Endodermal cell (in vitro differentiated cells): ENCODE data around the gene DHDDS. TPM values are rescaled to one million over a fixed set of nuclear protein-coding genes. Genes with fewer than 3 reads are reported as not detected.

Experiments
- DNase-seq: peaks from one replicate; pipeline ENCODE4 v3.0.0-alpha.2; 2017
- H3K27ac ChIP-seq: 2 replicates; pipeline ENCODE4 v1.5.1; 2013; ENCODE audit warnings: mild to moderate bottlenecking, low read depth, low read length, moderate library complexity
- H3K27me3 ChIP-seq: 2 replicates; pipeline ENCODE4 v1.6.1; 2013; ENCODE audit warnings: mild to moderate bottlenecking, low read length, moderate library complexity; ENCODE audit not compliant: insufficient read depth, control insufficient read depth, poor library complexity, severe bottlenecking
- H3K36me3 ChIP-seq: 2 replicates; pipeline ENCODE4 v1.7.0; 2013; ENCODE audit warnings: mild to moderate bottlenecking, low read length, moderate library complexity; ENCODE audit not compliant: control insufficient read depth, insufficient read depth
- H3K4me1 ChIP-seq: one replicate; pipeline ENCODE4 v1.7.0; 2013; ENCODE audit warnings: low read length; ENCODE audit not compliant: control insufficient read depth, insufficient read depth
- H3K4me3 ChIP-seq: 2 replicates; pipeline ENCODE4 v1.5.1; 2013; ENCODE audit warnings: mild to moderate bottlenecking, low read length, moderate library complexity
- H3K9ac ChIP-seq: 2 replicates; pipeline ENCODE4 v1.6.1; 2013; ENCODE audit warnings: mild to moderate bottlenecking, low read length, moderate library complexity; ENCODE audit not compliant: poor library complexity, severe bottlenecking; ENCODE audit errors: extremely low read depth
- H3K9me3 ChIP-seq: 2 replicates; pipeline ENCODE4 v1.6.1; 2013; ENCODE audit warnings: mild to moderate bottlenecking, low read length, moderate library complexity; ENCODE audit not compliant: control insufficient read depth
- H3K27ac Mint-ChIP-seq: 2 replicates; pipeline ENCODE4 v1.8.0; 2020; ENCODE audit warnings: mixed read lengths
- H3K27me3 Mint-ChIP-seq: 2 replicates; pipeline ENCODE4 v1.8.0; 2021; ENCODE audit warnings: mild to moderate bottlenecking, mixed read lengths; ENCODE audit not compliant: insufficient read depth
- H3K36me3 Mint-ChIP-seq: 2 replicates; pipeline ENCODE4 v1.8.0; 2020; ENCODE audit warnings: low read depth, mixed read lengths
- H3K4me1 Mint-ChIP-seq: 2 replicates; pipeline ENCODE4 v1.8.0; 2020; ENCODE audit warnings: mixed read lengths
- H3K4me3 Mint-ChIP-seq: 2 replicates; pipeline ENCODE4 v1.8.0; 2020; ENCODE audit warnings: mild to moderate bottlenecking, moderate library complexity, mixed read lengths
- H3K9me3 Mint-ChIP-seq: 2 replicates; pipeline ENCODE4 v1.8.0; 2020; ENCODE audit warnings: mild to moderate bottlenecking, mixed read lengths
- WGBS, 2 experiments: methylation state at CpG; one replicate each; pipeline versions ENCODE4 v1.1.5 to v1.1.7; 2013; ENCODE audit warnings: missing lambda C conversion rate in 2 of 2, mixed read lengths in 1 of 2; ENCODE audit not compliant: insufficient coverage in 1 of 2, insufficient read length in 1 of 2; 5-methylcytosine and 5-hydroxymethylcytosine counted together
- total RNA-seq, 2 donors: library from RNA; stranded (reverse); fragmentation: NEBNext Ultra II Directional in 1 of 2; extraction: Animal tissue kit (Norgen Biotek cat#: 25700) in 1 of 2; gene quantifications; 2 replicates in 1 of 2; 3 replicates in 1 of 2; pipeline ENCODE4 v1.2.1, GENCODE V29; 2021
- TF ChIP-seq, protein P1 (sequence below): fragments of 200-600 bp; sonication (generic); conservative IDR thresholded peaks from 2 replicates; pipeline ENCODE4 v1.5.0; 2021; ENCODE audit warnings: antibody characterized with exemption, mild to moderate bottlenecking

The DHDDS gene
- total RNA-seq, 2 donors from 2014 or later: 51.1 to 55.1 TPM

DNA sequence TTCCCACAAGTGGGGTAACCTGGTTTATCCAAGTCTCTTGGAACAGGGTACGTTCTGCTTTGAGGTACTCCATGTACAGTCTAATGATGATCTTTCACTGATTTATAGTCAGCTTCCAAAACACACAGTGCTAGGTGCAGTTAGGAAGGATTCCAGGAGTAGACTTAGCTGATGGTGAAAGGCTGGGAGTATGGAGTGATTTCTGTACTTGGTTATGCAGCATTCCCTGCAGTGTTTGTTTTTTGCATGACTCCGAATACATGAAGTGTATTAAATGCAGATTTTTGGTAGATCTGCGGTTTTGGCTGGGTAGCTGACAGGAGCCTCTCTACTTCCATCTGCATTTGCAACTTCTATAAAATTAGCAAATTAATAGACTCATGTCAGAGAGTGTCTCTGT is 43.9 kb downstream of the DHDDS start:
- 70 to 98% methylated on average over 2 to 3 of the region's 3 CpGs for WGBS, 2 experiments
- Histone ChIP-seq H3K9ac (no peak overlapping the region), H3K27ac (no peak overlapping the region), H3K4me3 (no peak overlapping the region), H3K9me3 (no peaks in the 10 kb centered on the region), H3K36me3 (peaks cover 55% of the 10 kb centered on the region), H3K4me1 (peaks cover 7% of the 10 kb centered on the region), H3K27me3 (no peaks in the 10 kb centered on the region)
- TF ChIP-seq, protein P1, sequence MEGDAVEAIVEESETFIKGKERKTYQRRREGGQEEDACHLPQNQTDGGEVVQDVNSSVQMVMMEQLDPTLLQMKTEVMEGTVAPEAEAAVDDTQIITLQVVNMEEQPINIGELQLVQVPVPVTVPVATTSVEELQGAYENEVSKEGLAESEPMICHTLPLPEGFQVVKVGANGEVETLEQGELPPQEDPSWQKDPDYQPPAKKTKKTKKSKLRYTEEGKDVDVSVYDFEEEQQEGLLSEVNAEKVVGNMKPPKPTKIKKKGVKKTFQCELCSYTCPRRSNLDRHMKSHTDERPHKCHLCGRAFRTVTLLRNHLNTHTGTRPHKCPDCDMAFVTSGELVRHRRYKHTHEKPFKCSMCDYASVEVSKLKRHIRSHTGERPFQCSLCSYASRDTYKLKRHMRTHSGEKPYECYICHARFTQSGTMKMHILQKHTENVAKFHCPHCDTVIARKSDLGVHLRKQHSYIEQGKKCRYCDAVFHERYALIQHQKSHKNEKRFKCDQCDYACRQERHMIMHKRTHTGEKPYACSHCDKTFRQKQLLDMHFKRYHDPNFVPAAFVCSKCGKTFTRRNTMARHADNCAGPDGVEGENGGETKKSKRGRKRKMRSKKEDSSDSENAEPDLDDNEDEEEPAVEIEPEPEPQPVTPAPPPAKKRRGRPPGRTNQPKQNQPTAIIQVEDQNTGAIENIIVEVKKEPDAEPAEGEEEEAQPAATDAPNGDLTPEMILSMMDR: no peak
- no peaks in the 10 kb centered on the region for H3K27me3 Mint-ChIP-seq
- peaks cover 22% of the 10 kb centered on the region for H3K4me1 Mint-ChIP-seq
- no peak overlapping the region for H3K4me3 Mint-ChIP-seq
- DNase-seq: no peak
- no peak overlapping the region for H3K27ac Mint-ChIP-seq
- H3K9me3 Mint-ChIP-seq: no peaks in the 10 kb centered on the region
- H3K36me3 Mint-ChIP-seq: peaks cover 50% of the 10 kb centered on the region

DNA sequence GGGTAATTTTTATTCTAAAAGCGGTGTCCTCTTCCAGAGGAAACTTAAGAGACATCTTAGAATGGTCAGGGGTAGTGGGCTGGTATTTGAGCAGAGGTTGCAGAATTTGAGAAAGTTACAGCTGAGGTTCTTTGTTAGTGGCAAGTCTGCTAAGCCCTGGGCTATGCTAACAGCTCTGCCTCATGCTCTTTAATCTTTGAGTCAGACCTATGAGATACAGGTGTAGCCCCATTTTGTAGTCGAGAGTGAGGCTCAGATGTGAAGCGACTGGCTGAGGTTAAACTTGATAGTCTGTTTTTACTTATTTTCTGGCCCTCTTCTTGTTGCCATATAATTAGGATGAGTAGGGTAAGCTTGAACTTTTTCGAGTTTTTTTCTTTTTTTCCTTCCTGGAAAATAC is 44.8 kb downstream of the DHDDS start:
- Mint-ChIP-seq H3K4me3 (no peak overlapping the region), H3K27ac (no peak overlapping the region)
- H3K4me1 ChIP-seq: peaks cover 7% of the 10 kb centered on the region

DNA sequence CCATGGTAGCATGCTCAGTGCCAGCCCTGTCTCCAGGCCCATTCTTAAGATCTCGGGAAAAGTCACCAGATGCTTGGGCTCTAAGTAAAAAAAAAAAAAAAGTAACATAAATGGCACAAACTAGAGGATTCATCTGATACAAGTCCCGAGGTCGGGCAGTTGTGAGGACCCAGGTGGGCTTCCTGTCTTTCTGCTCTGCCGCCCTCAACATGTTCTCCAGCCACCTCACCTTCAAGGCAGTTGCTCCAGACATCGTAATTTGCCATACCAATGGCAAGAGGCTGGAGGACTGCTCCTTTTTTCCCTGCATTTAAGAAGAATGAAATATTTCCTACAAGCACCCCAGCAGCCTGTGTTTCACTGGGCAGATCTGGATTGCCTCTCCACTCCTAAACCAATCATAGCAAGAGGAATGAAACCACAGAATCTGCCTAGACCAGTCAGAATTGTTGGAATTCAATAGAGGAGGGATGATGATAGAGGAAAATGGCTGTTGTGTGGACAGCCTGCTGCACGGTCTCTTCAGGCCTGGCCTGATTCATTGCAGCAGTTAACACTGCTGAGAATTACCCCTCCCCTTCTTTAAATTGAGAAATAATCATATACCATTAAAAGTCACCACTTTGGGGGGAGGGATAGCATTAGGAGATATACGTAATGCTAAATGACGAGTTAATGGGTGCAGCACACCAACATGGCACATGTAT is 45.5 kb downstream of the DHDDS start:
- H3K4me3 Mint-ChIP-seq: no peak overlapping the region
- DNase-seq: peak; percentile 50
- H3K4me3 ChIP-seq: no peak overlapping the region
- H3K36me3 ChIP-seq: peaks cover 55% of the 10 kb centered on the region
- peaks cover 7% of the 10 kb centered on the region for H3K4me1 ChIP-seq
- 81 to 90% methylated on average over 5 to 8 of the region's 8 CpGs for WGBS, 2 experiments
- TF ChIP-seq, protein P1: no peak
- no peak overlapping the region for H3K9ac ChIP-seq
- H3K27ac ChIP-seq: no peak overlapping the region
- H3K4me1 Mint-ChIP-seq: peaks cover 16% of the 10 kb centered on the region
- H3K9me3 Mint-ChIP-seq: no peaks in the 10 kb centered on the region
- no peaks in the 10 kb centered on the region for H3K27me3 ChIP-seq
- H3K36me3 Mint-ChIP-seq: peaks cover 50% of the 10 kb centered on the region
- H3K9me3 ChIP-seq: no peaks in the 10 kb centered on the region
- no peaks in the 10 kb centered on the region for H3K27me3 Mint-ChIP-seq
- no peak overlapping the region for H3K27ac Mint-ChIP-seq

More for the DNA sequence above, 44.8 kb downstream of the DHDDS start:
- no peaks in the 10 kb centered on the region for H3K9me3 ChIP-seq
- peaks cover 55% of the 10 kb centered on the region for H3K36me3 ChIP-seq
- H3K4me1 Mint-ChIP-seq: peaks cover 16% of the 10 kb centered on the region
- no peak overlapping the region for H3K9ac ChIP-seq
- no peaks in the 10 kb centered on the region for H3K27me3 Mint-ChIP-seq
- WGBS, 2 experiments: 97 to 100% methylated on average over 3 to 4 of the region's 4 CpGs
- H3K36me3 Mint-ChIP-seq: peaks cover 50% of the 10 kb centered on the region
- TF ChIP-seq, protein P1: no peak
- no peak for DNase-seq
- H3K27ac ChIP-seq: no peak overlapping the region
- H3K4me3 ChIP-seq: no peak overlapping the region
- H3K9me3 Mint-ChIP-seq: no peaks in the 10 kb centered on the region
- no peaks in the 10 kb centered on the region for H3K27me3 ChIP-seq
